ENCODE measurements around the gene GRSF1. TPM values are rescaled to one million over a fixed set of nuclear protein-coding genes. Genes with fewer than 3 reads are reported as not detected.

The GRSF1 gene
- total RNA-seq, 1 experiment from 2014 or later = 98.5 TPM

GRCh38 chr4:70855464-70855863, 15.8 kb upstream of the GRSF1 start (continued):
- TF ChIP-seq, protein P1, sequence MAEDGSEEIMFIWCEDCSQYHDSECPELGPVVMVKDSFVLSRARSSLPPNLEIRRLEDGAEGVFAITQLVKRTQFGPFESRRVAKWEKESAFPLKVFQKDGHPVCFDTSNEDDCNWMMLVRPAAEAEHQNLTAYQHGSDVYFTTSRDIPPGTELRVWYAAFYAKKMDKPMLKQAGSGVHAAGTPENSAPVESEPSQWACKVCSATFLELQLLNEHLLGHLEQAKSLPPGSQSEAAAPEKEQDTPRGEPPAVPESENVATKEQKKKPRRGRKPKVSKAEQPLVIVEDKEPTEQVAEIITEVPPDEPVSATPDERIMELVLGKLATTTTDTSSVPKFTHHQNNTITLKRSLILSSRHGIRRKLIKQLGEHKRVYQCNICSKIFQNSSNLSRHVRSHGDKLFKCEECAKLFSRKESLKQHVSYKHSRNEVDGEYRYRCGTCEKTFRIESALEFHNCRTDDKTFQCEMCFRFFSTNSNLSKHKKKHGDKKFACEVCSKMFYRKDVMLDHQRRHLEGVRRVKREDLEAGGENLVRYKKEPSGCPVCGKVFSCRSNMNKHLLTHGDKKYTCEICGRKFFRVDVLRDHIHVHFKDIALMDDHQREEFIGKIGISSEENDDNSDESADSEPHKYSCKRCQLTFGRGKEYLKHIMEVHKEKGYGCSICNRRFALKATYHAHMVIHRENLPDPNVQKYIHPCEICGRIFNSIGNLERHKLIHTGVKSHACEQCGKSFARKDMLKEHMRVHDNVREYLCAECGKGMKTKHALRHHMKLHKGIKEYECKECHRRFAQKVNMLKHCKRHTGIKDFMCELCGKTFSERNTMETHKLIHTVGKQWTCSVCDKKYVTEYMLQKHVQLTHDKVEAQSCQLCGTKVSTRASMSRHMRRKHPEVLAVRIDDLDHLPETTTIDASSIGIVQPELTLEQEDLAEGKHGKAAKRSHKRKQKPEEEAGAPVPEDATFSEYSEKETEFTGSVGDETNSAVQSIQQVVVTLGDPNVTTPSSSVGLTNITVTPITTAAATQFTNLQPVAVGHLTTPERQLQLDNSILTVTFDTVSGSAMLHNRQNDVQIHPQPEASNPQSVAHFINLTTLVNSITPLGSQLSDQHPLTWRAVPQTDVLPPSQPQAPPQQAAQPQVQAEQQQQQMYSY (CRISPR knock-in tag; IDR thresholded peaks at IDR 0.05) = no peak
- no peak for TF ChIP-seq ZSCAN18 (CRISPR knock-in tag; IDR thresholded peaks at IDR 0.05)
- TF ChIP-seq FOXJ3 (CRISPR knock-in tag; IDR thresholded peaks at IDR 0.05; ENCODE audit: borderline replicate concordance) = no peak

DNA sequence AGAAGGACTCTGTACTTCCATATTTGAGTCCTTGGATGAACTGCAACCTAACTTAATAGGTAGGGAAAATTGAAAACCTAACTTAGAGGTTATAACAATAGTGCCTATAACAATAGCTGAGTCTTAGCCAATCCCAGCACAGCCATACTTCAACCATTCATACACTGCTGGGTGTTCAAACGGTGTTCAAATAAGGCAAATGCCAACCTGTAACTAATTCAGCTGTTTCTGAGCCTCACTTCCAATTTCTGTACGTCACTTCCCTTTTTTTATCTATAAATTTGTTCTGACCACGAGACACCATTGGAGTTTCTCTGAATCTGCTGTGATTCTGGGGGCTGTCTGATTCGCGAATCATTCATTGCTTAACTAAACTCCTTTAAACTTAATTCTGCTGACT, 9.6 kb upstream of the GRSF1 start:
- Mint-ChIP-seq H3K27me3 (ENCODE audit: low read depth) (no peaks in the 10 kb centered on the region), H3K4me3 (no peak overlapping the region), H3K36me3 (no peaks in the 10 kb centered on the region), H3K4me1 (no peaks in the 10 kb centered on the region), H3K27ac (no peak overlapping the region), H3K9me3 (no peaks in the 10 kb centered on the region)
- DNase-seq (ENCODE audit: low spot score) (no peak), ATAC-seq (no peak)
- TF ChIP-seq, protein P1 (CRISPR knock-in tag; IDR thresholded peaks at IDR 0.05) = no peak
- no peak for TF ChIP-seq ZNF121 (CRISPR knock-in tag; IDR thresholded peaks at IDR 0.05)
- no peak for TF ChIP-seq TCF7 (CRISPR knock-in tag; IDR thresholded peaks at IDR 0.05; ENCODE audit: low read depth)
- no peak for TF ChIP-seq ELF4 (CRISPR knock-in tag; IDR thresholded peaks at IDR 0.05; ENCODE audit: low read depth)
- TF ChIP-seq SMAD3 (CRISPR knock-in tag; IDR thresholded peaks at IDR 0.05; ENCODE audit: borderline replicate concordance) = no peak
- ChIA-PET CTCF (no interaction called here), POLR2A (no interaction called here)

GRCh38 chr4:70844180-70844579, 4.5 kb upstream of the GRSF1 start:
- Mint-ChIP-seq H3K4me3 (no peak overlapping the region), H3K27me3 (ENCODE audit: low read depth) (no peaks in the 10 kb centered on the region), H3K27ac (no peak overlapping the region), H3K36me3 (no peaks in the 10 kb centered on the region), H3K4me1 (peaks cover 10% of the 10 kb centered on the region), H3K9me3 (no peaks in the 10 kb centered on the region)
- ChIA-PET POLR2A (interaction anchor here (0.8 kb wide), 1 partner anchor 147 kb away, joined by 4 read pairs; no protein-coding TSS in a partner anchor), CTCF (no interaction called here)
- ATAC-seq (no peak), DNase-seq (ENCODE audit: low spot score) (no peak)
- TF ChIP-seq, protein P2, sequence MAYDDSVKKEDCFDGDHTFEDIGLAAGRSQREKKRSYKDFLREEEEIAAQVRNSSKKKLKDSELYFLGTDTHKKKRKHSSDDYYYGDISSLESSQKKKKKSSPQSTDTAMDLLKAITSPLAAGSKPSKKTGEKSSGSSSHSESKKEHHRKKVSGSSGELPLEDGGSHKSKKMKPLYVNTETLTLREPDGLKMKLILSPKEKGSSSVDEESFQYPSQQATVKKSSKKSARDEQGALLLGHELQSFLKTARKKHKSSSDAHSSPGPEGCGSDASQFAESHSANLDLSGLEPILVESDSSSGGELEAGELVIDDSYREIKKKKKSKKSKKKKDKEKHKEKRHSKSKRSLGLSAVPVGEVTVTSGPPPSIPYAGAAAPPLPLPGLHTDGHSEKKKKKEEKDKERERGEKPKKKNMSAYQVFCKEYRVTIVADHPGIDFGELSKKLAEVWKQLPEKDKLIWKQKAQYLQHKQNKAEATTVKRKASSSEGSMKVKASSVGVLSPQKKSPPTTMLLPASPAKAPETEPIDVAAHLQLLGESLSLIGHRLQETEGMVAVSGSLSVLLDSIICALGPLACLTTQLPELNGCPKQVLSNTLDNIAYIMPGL (CRISPR knock-in tag; IDR thresholded peaks at IDR 0.05) = no peak
- TF ChIP-seq GTF2I (CRISPR knock-in tag; conservative IDR thresholded peaks at IDR 0.05) (no peak), E2F5 (CRISPR knock-in tag; IDR thresholded peaks at IDR 0.05) (no peak), NFATC4 (CRISPR knock-in tag; IDR thresholded peaks at IDR 0.05) (no peak), STAT6 (CRISPR knock-in tag; conservative IDR thresholded peaks at IDR 0.05; ENCODE audit: low read depth) (no peak), TP53 (CRISPR knock-in tag; IDR thresholded peaks at IDR 0.05) (no peak), TEAD4 (CRISPR knock-in tag; IDR thresholded peaks at IDR 0.05) (no peak), FOXJ3 (CRISPR knock-in tag; IDR thresholded peaks at IDR 0.05; ENCODE audit: borderline replicate concordance) (no peak), ZNF317 (CRISPR knock-in tag; IDR thresholded peaks at IDR 0.05; ENCODE audit: borderline replicate concordance, low read depth) (no peak), GABPB1 (CRISPR knock-in tag; IDR thresholded peaks at IDR 0.05) (no peak), FOXK1 (CRISPR knock-in tag; IDR thresholded peaks at IDR 0.05) (no peak)
- TF ChIP-seq, protein P3, sequence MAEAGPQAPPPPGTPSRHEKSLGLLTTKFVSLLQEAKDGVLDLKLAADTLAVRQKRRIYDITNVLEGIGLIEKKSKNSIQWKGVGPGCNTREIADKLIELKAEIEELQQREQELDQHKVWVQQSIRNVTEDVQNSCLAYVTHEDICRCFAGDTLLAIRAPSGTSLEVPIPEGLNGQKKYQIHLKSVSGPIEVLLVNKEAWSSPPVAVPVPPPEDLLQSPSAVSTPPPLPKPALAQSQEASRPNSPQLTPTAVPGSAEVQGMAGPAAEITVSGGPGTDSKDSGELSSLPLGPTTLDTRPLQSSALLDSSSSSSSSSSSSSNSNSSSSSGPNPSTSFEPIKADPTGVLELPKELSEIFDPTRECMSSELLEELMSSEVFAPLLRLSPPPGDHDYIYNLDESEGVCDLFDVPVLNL (CRISPR knock-in tag; IDR thresholded peaks at IDR 0.05; ENCODE audit: borderline replicate concordance, low read depth) = no peak
